ENCODE results near the gene LIX1. TPM values are rescaled to one million over a fixed set of nuclear protein-coding genes. Genes with fewer than 3 reads are reported as not detected.

LIX1 gene
- total and polyA plus RNA-seq, 2 of the 8 experiments (the other 6 are each of a cell fraction or from before 2014, with no cell fraction given): 0.26 to 0.45 TPM

GRCh38 chr5:97131139-97131710 is 11.2 kb downstream of the LIX1 start:
- Histone ChIP-seq H3K27ac (ENCODE audit: low read depth, low read length) (no peak overlapping the region), H3K9ac (replicated peaks in 1 of 4; ENCODE audit: extremely low read depth in 1 of 4, low read depth in 3 of 4, low read length in 3 of 4) (no peak overlapping the region), H2AFZ (ENCODE audit: low read length) (no peak overlapping the region), H3K23me2 (ENCODE audit: low read depth, low read length) (no peaks in the 10 kb centered on the region; the same call in 1 of the 2 replicates), H3K23ac (ENCODE audit: insufficient read length) (no peak overlapping the region), H2BK12ac (ENCODE audit: low read depth, low read length) (no peak overlapping the region), H3K9me3 (ENCODE audit: insufficient read depth in 2 of 2, low read depth in 1 of 2, low read length in 1 of 2) (no peaks in the 10 kb centered on the region), H3K4me3 (ENCODE audit: extremely low read depth in 1 of 4, insufficient read depth in 2 of 4, low read depth in 3 of 4, low read length in 4 of 4) (no peak overlapping the region), H3K36me3 (ENCODE audit: control insufficient read depth in 2 of 4, insufficient read depth in 4 of 4, low read length in 3 of 4) (no peaks in the 10 kb centered on the region; a peak in 1 of 8 replicates), H2BK15ac (ENCODE audit: low read length) (no peak overlapping the region), H3K4ac (replicated peaks; ENCODE audit: insufficient read length, low read depth, low read length) (no peak overlapping the region), H4K5ac (ENCODE audit: insufficient read length, low read depth, low read length) (no peak overlapping the region), H3K4me1 (replicated peaks in 1 of 4; ENCODE audit: control insufficient read depth in 3 of 4, insufficient read depth in 4 of 4, low read length in 3 of 4) (peaks cover 0 to 7% (median 5%) of the 10 kb centered on the region in 4 experiments; a peak in 2 of 7 replicates), H3K79me2 (ENCODE audit: control insufficient read depth in 1 of 2, insufficient read depth in 2 of 2, low read length in 2 of 2) (no peaks in the 10 kb centered on the region), H3K27me3 (replicated peaks in 1 of 4; ENCODE audit: control insufficient read depth in 3 of 4, extremely low read depth in 1 of 4, insufficient read depth in 3 of 4, low read length in 3 of 4) (no peaks in the 10 kb centered on the region), H2BK20ac (ENCODE audit: low read length) (no peak overlapping the region), H2AK5ac (ENCODE audit: low read depth, low read length) (no peak overlapping the region), H3K18ac (ENCODE audit: extremely low read depth, low read length) (no peak overlapping the region), H2BK5ac (ENCODE audit: low read depth, low read length) (no peak overlapping the region), H4K91ac (replicated peaks; ENCODE audit: insufficient read length, low read length) (no peak overlapping the region), H2BK120ac (replicated peaks; ENCODE audit: low read depth, low read length) (no peak overlapping the region), H4K8ac (ENCODE audit: extremely low read depth, insufficient read depth, low read length) (no peak overlapping the region), H4K20me1 (replicated peaks in 1 of 2; ENCODE audit: control insufficient read depth in 1 of 2, insufficient read depth in 2 of 2, low read length in 2 of 2) (no peaks in the 10 kb centered on the region), H3K56ac (replicated peaks; ENCODE audit: insufficient read length, low read depth, low read length) (no peak overlapping the region), H3K4me2 (ENCODE audit: insufficient read depth in 1 of 2, low read depth in 2 of 2, low read length in 2 of 2) (no peak overlapping the region), H3K79me1 (ENCODE audit: low read depth, low read length) (no peaks in the 10 kb centered on the region), H3K14ac (ENCODE audit: insufficient read length) (no peak overlapping the region)
- CTCF ChIA-PET (ENCODE audit: partially characterized antibody): interaction anchor here (0.7 to 1.7 kb wide), 5 partner anchors 9 to 87 kb away, joined by 3 to 11 read pairs (median 5); partner anchors contain the start of gene LIX1
- POLR2A ChIA-PET (ENCODE audit: partially characterized antibody): no interaction called here
- TF ChIP-seq, protein P1, sequence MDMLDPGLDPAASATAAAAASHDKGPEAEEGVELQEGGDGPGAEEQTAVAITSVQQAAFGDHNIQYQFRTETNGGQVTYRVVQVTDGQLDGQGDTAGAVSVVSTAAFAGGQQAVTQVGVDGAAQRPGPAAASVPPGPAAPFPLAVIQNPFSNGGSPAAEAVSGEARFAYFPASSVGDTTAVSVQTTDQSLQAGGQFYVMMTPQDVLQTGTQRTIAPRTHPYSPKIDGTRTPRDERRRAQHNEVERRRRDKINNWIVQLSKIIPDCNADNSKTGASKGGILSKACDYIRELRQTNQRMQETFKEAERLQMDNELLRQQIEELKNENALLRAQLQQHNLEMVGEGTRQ (IDR thresholded peaks at IDR 0.05; ENCODE audit: low read length): no peak
- no peak for TF ChIP-seq ATF2 (IDR thresholded peaks at IDR 0.05; ENCODE audit: low read length)
- no peak for TF ChIP-seq TEAD4 (IDR thresholded peaks at IDR 0.05; ENCODE audit: low read depth, low read length)
- TF ChIP-seq CBX8 (IDR thresholded peaks at IDR 0.05; ENCODE audit: borderline replicate concordance, low read depth, low read length): no peak
- no peak for TF ChIP-seq EZH2 (IDR thresholded peaks at IDR 0.05; ENCODE audit: low read depth, low read length, severe bottlenecking)
- TF ChIP-seq KDM4A (IDR thresholded peaks at IDR 0.05; ENCODE audit: low read depth, low read length, severe bottlenecking): no peak
- no peak for TF ChIP-seq EP300 (IDR thresholded peaks at IDR 0.05; ENCODE audit: borderline replicate concordance in 1 of 2, low read depth in 2 of 2, low read length in 2 of 2)
- TF ChIP-seq, protein P2, sequence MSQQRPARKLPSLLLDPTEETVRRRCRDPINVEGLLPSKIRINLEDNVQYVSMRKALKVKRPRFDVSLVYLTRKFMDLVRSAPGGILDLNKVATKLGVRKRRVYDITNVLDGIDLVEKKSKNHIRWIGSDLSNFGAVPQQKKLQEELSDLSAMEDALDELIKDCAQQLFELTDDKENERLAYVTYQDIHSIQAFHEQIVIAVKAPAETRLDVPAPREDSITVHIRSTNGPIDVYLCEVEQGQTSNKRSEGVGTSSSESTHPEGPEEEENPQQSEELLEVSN (IDR thresholded peaks at IDR 0.05): no peak
- no peak for DNase-seq (ENCODE audit: low read depth in 1 of 2, low spot score in 2 of 2)
- no peak for FAIRE-seq
